Suppressor macrophage treated with lipopolysaccharide for 4 hours (primary cell): Measurements from ENCODE around the gene HSP90AB1.
"Not testable (repeated sequence)": the region's sequence is repeated elsewhere in the genome, so short reads cannot be mapped to it uniquely, and the experiment has no call there.

Experiments used
- DNase-seq: peaks from one replicate; pipeline ENCODE4 v3.0.0-alpha.2; 2020

The HSP90AB1 gene

DNA sequence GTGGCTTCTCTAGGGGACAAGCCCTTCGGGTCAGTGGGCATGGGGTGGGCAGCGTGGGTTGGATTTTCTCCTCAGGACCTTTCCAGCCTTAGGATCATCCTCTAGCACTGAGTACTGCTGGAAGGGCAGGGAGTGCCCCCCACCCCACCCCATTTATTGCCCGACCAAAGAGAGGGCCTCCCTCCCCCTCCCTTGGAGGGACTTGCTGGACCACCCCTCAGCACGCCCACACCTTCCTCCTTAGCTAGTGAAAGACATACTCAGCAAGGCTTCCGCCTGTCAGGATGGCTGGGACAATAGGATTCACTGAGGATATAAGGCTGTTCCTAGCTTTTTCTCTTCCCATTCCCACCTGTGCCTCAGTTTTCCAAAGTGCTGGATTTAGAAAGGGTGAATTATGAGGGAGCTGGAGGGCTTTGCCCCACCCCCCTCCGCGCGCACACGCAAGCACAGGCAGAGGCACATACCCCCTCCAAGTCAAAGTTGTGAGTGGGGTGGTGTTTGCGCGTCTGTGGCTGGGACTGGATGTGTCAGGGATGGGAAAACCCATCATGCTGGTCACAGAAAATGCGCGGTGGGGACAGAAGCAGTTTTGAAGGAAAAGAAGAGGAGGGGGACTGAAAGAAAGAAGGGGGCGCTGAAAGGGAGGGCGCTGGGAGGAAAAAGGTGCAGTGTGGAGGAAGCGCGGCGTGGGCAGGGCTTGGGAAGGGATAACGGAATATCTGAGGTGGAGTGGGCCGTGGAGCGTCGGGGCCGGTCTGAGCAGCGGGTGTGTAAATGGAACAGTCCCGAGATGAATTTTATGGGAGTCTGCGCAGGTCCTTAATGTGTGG is 24.2 kb upstream of the HSP90AB1 start:
- DNase-seq: no peak

DNA sequence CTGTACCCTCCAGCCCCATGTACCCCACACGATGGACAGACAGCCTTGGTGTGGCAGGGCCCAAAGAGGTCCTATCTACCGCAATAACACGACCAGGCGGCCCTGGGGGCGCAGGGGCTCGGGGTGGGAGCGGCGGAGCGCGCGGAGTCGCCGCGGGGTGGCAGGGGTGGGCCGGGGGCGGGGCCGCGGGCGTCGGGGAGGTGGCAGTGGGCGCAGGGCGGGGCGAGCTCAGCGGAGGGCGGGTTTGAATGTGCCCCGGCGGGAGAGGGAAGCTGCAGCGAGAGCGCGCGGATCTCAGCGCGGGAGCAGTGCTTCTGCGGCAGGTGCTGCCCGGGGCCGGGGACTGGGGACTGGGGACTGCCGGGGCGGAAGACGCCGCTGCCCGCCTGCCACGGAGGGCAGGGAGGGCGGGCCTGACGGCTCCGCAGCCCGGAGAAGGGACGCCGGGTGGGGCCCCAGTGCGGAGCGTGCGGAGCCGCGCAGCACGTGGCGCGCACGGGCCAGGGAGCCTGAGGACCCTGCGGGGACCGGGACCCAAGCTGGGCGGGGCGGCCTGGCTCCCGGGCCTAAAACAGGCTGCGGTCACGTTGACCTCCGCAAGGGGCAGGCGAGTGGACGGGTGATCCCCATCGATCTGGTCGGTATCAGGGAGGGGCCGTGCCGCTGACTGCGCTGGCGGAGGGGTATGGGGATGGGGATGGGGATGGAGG is 23.4 kb upstream of the HSP90AB1 start, which contains the start of gene SLC29A1:
SLC29A1 (plus strand) TSS at position 277 of the 710 bp plus-strand sequence. CDS start 3,719 bp downstream, outside the sequence.
- peak; percentile 53 for DNase-seq

DNA sequence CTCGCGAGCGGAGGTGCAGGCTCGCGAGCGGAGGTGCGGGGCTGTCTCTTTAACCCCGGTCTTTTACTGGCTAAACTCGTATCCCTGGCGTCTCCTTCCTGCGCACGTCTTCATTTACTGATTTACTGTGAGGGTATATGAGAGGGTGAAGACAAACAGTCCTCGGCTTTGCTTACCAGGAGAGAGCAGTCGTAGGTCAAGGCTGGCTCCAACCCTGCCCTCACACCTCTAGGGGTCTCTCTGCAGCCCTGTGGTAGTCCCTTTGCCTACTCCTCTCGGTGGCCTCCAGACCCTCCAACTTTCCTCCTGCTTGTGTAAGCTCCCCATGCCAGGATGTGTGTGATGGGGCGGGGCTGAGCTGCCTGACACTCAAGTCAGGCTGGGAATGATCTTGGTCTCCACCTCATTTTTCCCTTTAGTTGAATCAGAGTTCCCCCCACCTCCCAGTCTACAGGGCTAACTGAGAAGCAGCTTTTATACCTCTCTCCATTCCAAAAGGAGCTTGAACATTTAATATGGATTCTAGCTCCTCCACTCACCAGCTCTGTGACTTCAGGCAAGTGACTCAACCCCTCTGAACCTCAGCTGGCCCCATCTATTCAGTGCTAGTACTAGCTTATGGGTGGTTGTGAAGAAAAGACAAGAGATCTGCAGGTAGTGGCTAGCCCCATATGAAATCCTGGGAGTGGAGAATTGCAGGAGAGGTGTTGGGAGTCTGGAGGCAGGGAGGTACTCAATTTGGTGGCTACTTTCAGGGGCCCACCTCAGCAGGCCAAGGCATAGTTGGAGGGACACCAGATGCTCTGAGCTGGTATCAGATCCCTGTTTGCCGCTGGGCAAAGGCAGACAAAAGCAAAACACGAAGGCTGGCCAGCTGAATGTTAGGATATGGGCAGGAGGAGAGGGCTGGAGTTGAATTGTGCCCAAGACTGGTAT is 22.6 kb upstream of the HSP90AB1 start:
- no peak for DNase-seq

DNA sequence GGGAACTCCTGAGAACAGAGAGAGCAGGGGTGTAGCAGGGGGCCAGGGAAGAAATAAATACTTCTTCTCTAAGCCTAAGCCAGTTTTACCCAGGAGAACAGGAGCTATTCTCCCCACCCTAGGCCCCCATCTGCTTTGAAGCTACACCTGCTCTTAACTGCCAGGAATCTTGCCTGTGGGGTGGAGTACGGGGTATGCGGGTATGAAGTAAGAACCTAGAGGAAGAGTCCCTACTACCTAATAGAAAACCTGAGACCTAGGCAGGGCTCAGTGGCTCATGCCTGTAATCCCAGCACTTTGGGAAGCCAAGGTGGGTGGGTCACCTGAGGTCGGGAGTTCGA is 22.0 kb upstream of the HSP90AB1 start:
- DNase-seq: no peak

DNA sequence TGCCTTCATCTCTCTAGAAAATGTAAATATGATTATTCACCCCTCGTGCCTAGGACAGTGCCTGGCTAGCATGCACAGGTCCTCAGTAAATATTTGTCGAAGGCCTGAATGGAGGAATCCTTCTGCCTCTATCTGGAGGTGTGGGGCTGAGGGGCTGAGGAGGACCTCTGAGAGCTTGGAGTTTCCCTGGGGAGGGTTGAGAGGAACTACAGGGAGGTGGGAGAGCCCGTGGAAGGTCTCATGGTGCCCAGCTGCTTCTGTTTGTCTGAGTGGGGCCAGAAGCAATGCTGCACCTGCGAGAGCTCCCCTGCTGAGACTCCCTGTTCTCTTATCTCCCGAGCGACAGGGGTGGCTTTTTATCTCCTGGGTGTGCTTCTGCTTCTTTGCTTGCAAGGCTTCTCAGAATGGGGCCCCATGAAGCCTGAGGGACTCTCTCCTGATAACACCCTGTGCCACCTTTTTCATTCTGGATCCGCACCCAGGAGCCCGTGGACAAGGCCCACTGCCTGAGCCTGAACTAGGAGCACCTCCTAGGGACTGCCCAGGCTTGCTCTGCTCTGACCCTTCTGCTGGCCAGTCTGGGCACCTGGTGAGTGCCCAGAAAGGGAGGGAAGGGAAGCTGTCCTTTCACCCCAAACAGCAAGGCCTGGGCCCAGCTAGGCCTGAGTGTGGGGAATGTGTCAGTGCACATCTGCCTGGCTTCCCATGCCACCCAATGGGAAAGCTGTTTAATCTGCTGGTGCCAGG is 21.1 kb upstream of the HSP90AB1 start:
- no peak for DNase-seq

DNA sequence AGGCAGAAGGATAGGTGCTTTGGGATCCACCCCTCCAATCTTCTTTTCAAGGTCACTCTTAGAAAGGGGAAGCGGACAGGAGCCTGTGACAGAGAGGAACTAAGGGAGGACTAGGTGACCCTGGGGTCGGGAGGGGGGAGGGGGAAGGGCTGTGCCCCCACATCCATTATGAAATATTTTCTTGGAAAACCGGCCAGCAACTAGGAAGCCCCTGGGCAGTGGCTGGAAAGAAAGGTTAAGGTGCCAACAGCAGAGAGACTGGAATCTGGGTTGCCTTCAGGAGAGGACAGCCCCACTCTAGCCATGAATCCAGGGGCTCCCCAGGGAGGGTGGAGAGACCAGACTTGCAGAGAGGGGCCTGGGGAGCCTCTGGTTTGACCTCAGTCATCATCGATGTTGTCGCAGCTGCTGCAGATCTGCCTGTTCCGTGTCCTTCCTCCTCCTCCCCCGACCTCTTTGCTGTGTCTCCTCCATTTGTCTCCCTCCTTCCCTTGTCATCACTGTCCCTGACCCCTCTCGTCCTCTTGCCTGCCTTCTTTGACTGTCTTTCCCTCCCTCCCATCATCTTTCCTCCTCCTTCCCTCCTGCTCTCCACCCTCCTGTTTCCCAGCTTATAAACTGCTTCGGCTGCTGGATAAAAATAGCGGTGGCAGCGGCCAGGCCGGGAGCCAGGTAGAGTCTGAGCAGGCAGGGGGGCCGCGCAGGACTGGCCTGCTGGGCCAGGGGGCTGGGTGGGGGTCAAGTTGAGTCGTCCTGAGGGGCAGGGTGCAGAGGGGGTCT is 20.3 kb upstream of the HSP90AB1 start:
- no peak for DNase-seq

DNA sequence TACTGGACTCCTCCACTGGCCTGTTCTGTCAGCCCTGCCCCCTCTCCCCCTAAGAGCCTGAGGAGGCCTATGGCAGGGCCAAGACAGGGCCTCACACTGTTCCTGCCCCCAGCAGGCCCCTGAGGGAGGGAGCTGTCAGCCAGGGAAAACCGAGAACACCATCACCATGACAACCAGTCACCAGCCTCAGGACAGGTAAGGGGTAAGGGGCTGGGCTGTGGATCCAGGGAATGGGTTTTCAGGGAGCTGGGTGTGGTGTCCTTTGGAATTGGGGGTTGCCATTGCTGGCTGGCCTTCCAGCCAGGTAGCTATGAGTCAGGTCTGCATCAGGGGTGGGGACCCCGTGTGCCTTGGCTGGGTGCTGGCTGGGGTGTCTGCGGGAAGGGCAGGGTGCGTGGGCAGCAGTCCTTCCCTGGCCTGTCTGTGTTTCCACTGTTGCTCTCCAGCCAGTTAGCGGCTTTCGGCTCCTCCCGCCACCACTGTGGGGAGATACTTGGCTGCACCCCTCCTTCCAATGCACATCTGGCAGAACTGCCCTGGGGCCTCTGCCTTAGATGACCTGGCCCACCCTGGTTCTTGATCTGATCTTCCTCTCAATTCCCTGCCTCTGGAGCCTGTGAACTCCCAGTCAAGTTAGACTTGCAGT is 19.6 kb upstream of the HSP90AB1 start:
- no peak for DNase-seq

DNA sequence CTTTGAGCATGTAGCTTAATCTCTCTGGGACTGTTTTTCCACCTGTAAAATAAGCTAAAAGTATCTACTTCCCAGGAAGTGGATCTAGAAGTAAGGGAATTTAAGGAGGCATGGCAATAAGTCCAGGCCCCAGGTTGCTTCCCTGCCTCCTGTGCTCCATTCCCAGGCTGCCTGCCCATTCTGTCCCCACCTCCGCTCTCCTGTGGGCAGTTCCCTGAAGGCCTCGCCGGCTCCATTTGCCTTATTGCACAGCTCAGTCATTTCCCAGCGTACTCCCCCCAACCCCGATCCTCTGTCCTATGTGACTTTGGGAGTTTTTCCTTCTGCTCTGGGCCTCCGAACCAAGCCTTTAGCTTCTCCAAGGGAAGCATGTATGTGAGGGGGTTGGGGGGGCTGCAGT is 18.9 kb upstream of the HSP90AB1 start:
- no peak for DNase-seq

DNA sequence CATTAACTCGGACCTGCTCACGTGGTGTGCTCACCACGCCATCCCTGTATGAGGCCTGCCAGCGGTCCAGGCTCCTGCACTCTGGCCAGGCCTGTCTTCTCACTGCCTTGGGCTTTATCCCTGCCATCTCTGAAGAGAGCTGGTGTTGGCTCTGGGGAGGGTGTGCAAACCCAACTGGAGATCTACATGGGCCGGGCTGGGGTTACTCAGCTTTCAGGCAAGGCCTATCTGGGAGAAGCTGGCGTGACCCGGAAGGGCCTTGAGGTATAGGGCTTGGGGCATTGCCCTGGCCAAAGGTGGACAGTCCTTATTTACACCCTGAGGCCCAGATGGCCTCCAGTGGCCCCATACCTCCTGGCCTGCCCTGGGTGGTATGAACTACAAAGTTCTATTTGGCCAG is 18.5 kb upstream of the HSP90AB1 start:
- DNase-seq: no peak

DNA sequence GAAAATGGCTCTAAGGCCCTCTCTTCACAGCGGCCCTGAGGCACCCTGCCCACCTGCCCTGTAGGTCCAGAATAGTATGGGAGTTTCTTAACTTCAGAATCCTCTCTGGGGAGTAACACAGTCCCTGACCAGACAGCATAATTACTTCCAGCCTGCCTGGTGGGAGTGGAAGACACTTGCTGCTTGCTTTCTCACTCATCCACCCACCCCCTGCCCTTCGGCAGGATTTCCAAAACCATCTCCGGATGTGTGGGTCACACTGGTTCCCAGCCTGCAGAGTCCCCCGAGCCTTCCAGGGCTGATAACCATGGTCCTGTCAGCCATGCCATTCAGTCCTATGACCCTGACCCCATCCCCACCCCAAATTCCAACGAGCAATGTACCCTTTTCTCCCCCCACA is 18.1 kb upstream of the HSP90AB1 start:
- no peak for DNase-seq

DNA sequence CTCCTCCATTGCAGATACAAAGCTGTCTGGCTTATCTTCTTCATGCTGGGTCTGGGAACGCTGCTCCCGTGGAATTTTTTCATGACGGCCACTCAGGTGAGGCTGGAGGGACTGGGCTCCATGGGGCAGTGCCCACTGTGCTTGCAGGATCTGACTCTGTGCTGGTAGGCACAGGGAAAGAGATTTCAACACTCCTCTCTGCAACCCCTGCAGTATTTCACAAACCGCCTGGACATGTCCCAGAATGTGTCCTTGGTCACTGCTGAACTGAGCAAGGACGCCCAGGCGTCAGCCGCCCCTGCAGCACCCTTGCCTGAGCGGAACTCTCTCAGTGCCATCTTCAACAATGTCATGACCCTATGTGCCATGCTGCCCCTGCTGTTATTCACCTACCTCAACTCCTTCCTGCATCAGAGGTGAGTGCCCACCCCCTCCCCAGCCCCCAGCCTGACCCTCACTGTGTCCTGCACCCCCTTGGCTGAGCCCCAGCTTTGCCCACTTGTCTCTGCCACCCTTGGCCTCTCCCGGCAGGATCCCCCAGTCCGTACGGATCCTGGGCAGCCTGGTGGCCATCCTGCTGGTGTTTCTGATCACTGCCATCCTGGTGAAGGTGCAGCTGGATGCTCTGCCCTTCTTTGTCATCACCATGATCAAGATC is 17.4 kb upstream of the HSP90AB1 start:
- no peak for DNase-seq

DNA sequence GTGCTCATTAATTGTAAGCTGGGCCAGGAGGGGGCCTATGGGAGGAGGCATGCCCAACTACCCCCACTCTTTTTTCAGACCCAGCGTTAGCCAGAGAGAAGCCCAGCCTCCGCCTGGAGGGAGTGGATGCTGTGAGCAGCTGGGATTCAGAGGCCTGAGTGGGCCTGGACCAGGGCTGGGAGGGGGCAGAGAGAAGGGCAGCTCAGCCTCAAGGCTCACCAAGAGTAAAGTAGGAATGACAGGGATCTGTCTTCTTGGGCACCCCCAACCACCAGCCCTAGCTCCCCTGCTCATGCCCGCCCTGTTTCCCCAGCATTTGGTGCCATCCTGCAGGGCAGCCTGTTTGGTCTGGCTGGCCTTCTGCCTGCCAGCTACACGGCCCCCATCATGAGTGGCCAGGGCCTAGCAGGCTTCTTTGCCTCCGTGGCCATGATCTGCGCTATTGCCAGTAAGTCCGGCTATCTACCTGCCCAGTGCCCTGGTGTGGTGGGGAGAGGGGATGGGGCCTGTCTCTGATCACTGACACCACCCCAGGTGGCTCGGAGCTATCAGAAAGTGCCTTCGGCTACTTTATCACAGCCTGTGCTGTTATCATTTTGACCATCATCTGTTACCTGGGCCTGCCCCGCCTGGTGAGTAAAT is 16.7 kb upstream of the HSP90AB1 start:
- DNase-seq: no peak

DNA sequence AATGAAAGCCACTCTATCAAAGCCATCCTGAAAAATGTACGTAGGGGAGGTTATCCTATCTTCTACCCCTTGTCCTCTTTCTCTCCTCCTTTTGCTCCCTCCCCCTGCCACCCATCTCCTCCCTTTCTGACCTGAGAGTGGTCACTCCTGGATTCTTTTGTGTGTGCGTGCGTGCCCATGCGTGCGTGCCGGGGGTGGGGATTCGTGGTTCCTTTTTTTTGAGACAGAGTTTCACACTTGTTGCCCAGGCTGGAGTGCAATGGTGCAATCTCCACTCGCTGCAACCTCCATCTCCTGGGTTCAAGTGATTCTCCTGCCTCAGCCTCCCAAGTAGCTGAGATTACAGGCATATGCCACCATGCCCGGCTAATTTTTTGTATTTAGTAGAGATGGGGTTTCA is 15.5 kb upstream of the HSP90AB1 start:
- DNase-seq: not testable (repeated sequence)

DNA sequence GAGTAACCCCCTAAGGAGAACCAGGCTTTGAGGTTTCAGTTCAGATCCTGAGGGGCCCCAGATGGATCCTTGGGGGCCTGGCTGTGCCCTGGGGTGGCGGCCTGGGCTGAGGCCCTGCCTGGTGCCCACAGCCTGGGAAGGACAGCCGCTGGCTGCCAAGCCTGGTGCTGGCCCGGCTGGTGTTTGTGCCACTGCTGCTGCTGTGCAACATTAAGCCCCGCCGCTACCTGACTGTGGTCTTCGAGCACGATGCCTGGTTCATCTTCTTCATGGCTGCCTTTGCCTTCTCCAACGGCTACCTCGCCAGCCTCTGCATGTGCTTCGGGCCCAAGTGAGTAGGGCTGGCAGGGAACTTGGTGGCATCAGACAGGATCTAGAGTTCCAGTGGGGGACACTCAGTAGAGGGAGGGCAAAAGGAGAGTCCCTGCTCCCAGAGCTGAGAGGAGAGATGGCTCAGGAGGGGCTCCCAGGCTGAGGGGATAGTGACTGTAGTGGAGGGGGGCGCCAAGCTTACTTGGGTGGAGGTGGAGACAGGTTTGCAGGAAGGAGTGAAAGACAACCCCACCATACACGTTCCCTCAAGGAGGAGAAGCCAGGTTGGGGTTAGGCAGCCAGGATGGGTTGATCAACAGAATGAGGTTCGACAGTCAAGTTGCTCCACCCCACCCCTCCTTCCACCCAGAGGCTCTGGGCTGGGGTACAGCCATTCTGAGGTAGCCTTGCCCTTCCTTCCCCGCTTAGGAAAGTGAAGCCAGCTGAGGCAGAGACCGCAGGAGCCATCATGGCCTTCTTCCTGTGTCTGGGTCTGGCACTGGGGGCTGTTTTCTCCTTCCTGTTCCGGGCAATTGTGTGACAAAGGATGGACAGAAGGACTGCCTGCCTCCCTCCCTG is 14.0 kb upstream of the HSP90AB1 start:
- no peak for DNase-seq

DNA sequence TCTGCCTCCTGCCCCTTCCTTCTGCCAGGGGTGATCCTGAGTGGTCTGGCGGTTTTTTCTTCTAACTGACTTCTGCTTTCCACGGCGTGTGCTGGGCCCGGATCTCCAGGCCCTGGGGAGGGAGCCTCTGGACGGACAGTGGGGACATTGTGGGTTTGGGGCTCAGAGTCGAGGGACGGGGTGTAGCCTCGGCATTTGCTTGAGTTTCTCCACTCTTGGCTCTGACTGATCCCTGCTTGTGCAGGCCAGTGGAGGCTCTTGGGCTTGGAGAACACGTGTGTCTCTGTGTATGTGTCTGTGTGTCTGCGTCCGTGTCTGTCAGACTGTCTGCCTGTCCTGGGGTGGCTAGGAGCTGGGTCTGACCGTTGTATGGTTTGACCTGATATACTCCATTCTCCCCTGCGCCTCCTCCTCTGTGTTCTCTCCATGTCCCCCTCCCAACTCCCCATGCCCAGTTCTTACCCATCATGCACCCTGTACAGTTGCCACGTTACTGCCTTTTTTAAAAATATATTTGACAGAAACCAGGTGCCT is 13.3 kb upstream of the HSP90AB1 start:
- no peak for DNase-seq

DNA sequence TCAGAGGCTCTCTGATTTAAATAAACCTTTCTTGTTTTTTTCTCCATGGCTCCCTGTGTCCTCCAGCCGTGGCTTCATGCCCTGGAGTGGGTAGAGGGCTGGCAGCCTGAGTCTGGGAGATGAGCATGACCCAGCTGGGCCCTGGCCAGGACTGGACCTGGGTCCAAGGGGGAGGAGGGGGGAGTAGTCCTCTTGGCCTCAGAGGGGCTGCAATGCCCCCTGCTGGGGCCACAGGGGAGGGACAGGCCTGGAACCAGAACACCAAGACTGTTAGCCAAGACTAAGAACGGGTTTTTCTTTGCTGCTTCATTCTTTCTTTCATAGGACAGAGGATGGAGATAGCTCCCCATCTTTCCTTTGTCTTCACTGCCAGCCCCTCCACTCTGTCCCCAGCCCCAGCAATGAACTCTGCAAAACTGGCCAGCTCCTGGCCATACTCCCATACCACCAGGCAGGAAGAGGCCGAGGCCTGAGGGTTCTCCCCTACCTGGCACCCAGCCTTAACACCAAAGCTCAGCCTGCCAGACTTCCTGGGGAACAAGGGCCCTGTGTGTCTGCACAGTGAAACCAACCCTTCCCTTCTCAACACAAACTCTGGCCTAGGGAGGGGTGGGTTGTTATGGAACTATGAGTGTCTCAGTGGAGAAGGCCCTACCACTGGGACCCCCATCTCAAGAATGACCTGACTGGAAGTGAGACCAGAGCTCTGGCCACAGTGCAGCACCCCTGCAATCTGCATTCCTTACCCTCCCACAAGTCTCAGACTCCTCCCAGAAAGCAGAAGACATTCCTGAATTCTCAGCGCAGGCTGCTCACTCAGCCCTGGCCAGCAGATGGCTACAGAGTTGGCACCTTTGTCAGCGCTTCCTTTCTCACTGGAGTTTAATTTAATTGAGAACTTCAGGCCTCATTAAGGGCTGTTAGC is 12.5 kb upstream of the HSP90AB1 start:
- DNase-seq: peak; percentile 37

DNA sequence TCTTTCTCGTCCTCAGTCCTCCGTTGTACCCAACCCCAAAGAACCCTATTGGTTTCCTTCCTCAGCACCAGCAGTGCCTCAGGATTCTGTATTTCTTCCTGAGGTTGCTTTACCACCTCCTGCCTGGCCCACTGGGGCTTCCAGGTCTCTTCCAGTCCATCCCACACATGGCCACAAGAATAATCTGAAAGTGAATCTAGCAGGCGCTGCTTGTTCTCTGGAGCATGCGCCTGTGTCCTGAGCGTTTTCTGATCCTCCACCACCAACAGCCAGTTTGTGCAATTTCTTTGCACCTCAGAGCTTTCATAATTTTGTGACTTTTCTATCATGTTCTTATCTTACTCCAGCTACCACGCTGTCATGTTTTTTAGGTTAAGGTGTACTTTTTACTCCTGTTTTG is 11.6 kb upstream of the HSP90AB1 start:
- no peak for DNase-seq
